GM19240 (cell line): ENCODE data around the gene PRR7.
"Not testable (repeated sequence)": the region's sequence is repeated elsewhere in the genome, so short reads cannot be mapped to it uniquely, and the experiment has no call there.

ENCODE experiments used
- DNase-seq: peaks from one replicate; pipeline ENCODE4 v3.0.0; 2011; ENCODE audit warnings: low spot score; ENCODE audit not compliant: insufficient read length

PRR7 gene

GRCh38 chr5:177446200-177447065, at the start of gene PRR7:
Gene PRR7 (plus strand): TSS chr5:177446814. CDS start chr5:177455068, 8,254 bp downstream.
- DNase-seq: peak; percentile 90

GRCh38 chr5:177397875-177398390, 48.7 kb upstream of the PRR7 start:
- DNase-seq: no peak

GRCh38 chr5:177399997-177400868, 46.4 kb upstream of the PRR7 start, which contains the start of gene PFN3:
Gene PFN3 (minus strand): TSS chr5:177400661. CDS start chr5:177400576, 85 bp downstream.
- DNase-seq: no peak

GRCh38 chr5:177402271-177403043, 44.2 kb upstream of the PRR7 start:
- peak; percentile 64 for DNase-seq

GRCh38 chr5:177403102-177403791, 43.4 kb upstream of the PRR7 start:
- no peak for DNase-seq

- peak; percentile 91 for DNase-seq
Measured at GRCh38 chr5:177403792-177404640, 42.6 kb upstream of the PRR7 start.

GRCh38 chr5:177404641-177405179, 41.9 kb upstream of the PRR7 start:
- no peak for DNase-seq

- no peak for DNase-seq
Measured at GRCh38 chr5:177405312-177405711, 41.3 kb upstream of the PRR7 start.

GRCh38 chr5:177405805-177406204, 40.8 kb upstream of the PRR7 start:
- DNase-seq: no peak

- DNase-seq: no peak
Measured at GRCh38 chr5:177409043-177409801, 37.4 kb upstream of the PRR7 start, which contains the start of gene F12. Gene F12 (minus strand): TSS chr5:177409564. CDS start chr5:177409527, 37 bp downstream.

GRCh38 chr5:177410575-177410974, 36.0 kb upstream of the PRR7 start:
- DNase-seq: no peak

- DNase-seq: no peak
Measured at GRCh38 chr5:177412603-177413233, 33.9 kb upstream of the PRR7 start.

- no peak for DNase-seq
Measured at GRCh38 chr5:177414481-177414880, 32.1 kb upstream of the PRR7 start.

GRCh38 chr5:177417081-177417480, 29.5 kb upstream of the PRR7 start:
- DNase-seq: not testable (repeated sequence)

- no peak for DNase-seq
Measured at GRCh38 chr5:177419046-177419445, 27.6 kb upstream of the PRR7 start.

GRCh38 chr5:177420472-177420871, 26.1 kb upstream of the PRR7 start:
- DNase-seq: not testable (repeated sequence)

GRCh38 chr5:177421062-177421798, 25.4 kb upstream of the PRR7 start:
- no peak for DNase-seq
